Measurements from ENCODE around the gene TRMT1.

DNA sequence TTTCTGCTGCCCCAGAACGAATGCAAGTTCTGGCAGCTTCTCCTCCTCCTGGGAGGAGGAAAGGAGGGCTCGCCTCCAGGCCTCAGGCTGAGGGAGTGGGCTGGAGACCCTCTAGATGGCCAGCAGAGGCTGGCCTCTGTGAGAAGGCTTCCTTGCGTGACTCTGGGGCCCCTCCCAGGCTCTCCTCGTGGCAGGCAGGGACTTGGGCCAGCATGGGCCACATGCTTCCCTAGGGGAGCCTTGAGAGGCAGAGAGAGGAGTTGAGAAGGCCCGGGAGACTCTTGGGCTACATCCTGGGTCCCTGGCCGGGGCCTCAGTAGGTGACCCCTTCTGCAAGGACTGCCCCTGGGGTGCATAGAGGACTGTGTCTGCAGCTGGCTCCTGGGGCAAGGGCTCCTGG is 39.8 kb downstream of the TRMT1 start:
- no peak for TF ChIP-seq POLR2A (IDR thresholded peaks at IDR 0.05)
- TF ChIP-seq, protein P1, sequence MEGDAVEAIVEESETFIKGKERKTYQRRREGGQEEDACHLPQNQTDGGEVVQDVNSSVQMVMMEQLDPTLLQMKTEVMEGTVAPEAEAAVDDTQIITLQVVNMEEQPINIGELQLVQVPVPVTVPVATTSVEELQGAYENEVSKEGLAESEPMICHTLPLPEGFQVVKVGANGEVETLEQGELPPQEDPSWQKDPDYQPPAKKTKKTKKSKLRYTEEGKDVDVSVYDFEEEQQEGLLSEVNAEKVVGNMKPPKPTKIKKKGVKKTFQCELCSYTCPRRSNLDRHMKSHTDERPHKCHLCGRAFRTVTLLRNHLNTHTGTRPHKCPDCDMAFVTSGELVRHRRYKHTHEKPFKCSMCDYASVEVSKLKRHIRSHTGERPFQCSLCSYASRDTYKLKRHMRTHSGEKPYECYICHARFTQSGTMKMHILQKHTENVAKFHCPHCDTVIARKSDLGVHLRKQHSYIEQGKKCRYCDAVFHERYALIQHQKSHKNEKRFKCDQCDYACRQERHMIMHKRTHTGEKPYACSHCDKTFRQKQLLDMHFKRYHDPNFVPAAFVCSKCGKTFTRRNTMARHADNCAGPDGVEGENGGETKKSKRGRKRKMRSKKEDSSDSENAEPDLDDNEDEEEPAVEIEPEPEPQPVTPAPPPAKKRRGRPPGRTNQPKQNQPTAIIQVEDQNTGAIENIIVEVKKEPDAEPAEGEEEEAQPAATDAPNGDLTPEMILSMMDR (IDR thresholded peaks at IDR 0.05) = no peak
